Thyroid gland (tissue), 4 donors: ENCODE results near the gene TBXAS1.

ENCODE experiments used
- POLR2A ChIP-seq, 2 donors: fragments of 450-650 bp; IDR thresholded peaks; one replicate each; pipeline ENCODE4 v1.6.1; 2017; ENCODE audit warnings: antibody characterized with exemption in 2 of 2, mild to moderate bottlenecking in 2 of 2, moderate library complexity in 1 of 2
- TF ChIP-seq, protein P1 (sequence below), 6 experiments: fragments of 200-600 bp in 3 of 6; fragments of 450-650 bp in 3 of 6; sonication (generic) in 3 of 6; IDR thresholded peaks; one replicate each; pipeline ENCODE4 v1.5.1; 2016 to 2019; ENCODE audit warnings: antibody characterized with exemption in 6 of 6, mild to moderate bottlenecking in 2 of 6, inconsistent platforms in 1 of 6, moderate library complexity in 1 of 6

DNA sequence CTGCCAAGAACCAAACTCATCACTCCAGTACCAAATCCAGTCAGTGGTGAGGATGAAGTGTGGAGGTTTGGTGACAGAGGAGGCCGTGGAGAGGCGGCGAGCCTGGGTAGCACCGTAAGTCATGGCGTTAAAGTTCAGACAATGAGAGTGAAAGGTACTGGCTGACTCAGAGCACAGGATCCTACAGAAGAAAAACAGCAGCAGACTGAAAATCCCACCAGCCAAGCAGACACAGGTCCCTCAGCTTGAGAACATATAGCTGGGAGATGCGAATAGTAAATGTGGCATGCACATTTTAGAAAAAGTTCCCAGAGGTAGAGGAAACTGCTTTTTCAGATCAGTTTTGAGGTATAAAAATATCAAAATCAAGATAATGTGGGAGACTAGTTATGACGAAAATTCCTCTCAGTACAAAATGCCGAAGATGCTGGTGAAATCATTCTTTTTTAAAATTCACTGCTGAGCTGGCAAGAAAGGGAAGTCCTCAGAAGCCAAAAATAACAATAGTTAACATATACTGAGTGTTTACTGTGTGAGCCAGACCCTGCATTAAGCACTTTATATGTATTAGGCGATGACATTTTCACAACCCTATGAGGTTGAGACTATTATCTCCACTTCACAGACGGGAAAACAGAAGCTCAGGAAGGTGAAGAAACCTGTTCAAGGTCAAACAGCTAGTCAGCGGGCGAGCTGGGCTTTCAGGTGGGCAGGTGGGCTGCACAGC lies 212.8 kb downstream of the TBXAS1 start:
- no peak for TF ChIP-seq POLR2A (IDR thresholded peaks at IDR 0.05)
- TF ChIP-seq, protein P1, sequence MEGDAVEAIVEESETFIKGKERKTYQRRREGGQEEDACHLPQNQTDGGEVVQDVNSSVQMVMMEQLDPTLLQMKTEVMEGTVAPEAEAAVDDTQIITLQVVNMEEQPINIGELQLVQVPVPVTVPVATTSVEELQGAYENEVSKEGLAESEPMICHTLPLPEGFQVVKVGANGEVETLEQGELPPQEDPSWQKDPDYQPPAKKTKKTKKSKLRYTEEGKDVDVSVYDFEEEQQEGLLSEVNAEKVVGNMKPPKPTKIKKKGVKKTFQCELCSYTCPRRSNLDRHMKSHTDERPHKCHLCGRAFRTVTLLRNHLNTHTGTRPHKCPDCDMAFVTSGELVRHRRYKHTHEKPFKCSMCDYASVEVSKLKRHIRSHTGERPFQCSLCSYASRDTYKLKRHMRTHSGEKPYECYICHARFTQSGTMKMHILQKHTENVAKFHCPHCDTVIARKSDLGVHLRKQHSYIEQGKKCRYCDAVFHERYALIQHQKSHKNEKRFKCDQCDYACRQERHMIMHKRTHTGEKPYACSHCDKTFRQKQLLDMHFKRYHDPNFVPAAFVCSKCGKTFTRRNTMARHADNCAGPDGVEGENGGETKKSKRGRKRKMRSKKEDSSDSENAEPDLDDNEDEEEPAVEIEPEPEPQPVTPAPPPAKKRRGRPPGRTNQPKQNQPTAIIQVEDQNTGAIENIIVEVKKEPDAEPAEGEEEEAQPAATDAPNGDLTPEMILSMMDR (IDR thresholded peaks at IDR 0.05) = no peak
